A673 (cell line): ENCODE results near the gene AGAP1. TPM values are rescaled to one million over a fixed set of nuclear protein-coding genes. Genes with fewer than 3 reads are reported as not detected.

Experiments used
- BruUV-seq: library from RNA; stranded (reverse); fragments of 400-500 nt; replicated peaks from 2 replicates; lab custom pipeline; 2021; lab: Mats Ljungman, UMichigan
- CTCF ChIA-PET: fragments of 300-600 bp; sonication (Branson Sonifier 250); formaldehyde crosslinking; loops from one replicate; lab custom pipeline; 2022; ENCODE audit warnings: antibody characterized with exemption; lab: Charles Lee
- POLR2A ChIA-PET: fragments of 300-600 bp; sonication (Branson Sonifier 250); formaldehyde crosslinking; loops from one replicate; lab custom pipeline; 2022; ENCODE audit warnings: antibody characterized with exemption; ENCODE audit not compliant: low non-redundant PET; lab: Charles Lee
- DNase-seq: peaks from one replicate; pipeline ENCODE4 v3.0.0-alpha.2; 2015; ENCODE audit warnings: low spot score
- H3K27ac ChIP-seq: fragments of 200-600 bp; sonication (generic); 2 replicates; pipeline ENCODE4 v1.5.1; 2016; ENCODE audit warnings: mixed run types, low read depth, mild to moderate bottlenecking, mixed read lengths, antibody characterized with exemption, low read length; ENCODE audit not compliant: poor library complexity, severe bottlenecking
- H3K27me3 ChIP-seq: fragments of 200-600 bp; sonication (generic); replicated peaks from 2 replicates; pipeline ENCODE4 v1.6.1; 2017; ENCODE audit warnings: mixed run types, low read depth, mild to moderate bottlenecking, mixed read lengths, antibody characterized with exemption, low read length; ENCODE audit not compliant: insufficient read depth, poor library complexity
- H3K36me3 ChIP-seq: fragments of 200-600 bp; sonication (generic); 2 replicates; pipeline ENCODE4 v1.6.1; 2016; ENCODE audit warnings: mixed run types, mild to moderate bottlenecking, mixed read lengths, antibody characterized with exemption, low read length; ENCODE audit not compliant: insufficient read depth, poor library complexity, severe bottlenecking
- H3K4me1 ChIP-seq: fragments of 200-600 bp; sonication (generic); 2 replicates; pipeline ENCODE4 v1.6.1; 2017; ENCODE audit warnings: mixed run types, mild to moderate bottlenecking, mixed read lengths, antibody characterized with exemption, low read length; ENCODE audit not compliant: insufficient read depth, poor library complexity, severe bottlenecking
- H3K4me3 ChIP-seq: fragments of 200-600 bp; sonication (generic); 2 replicates; pipeline ENCODE4 v1.5.1; 2016; ENCODE audit warnings: low read depth, mixed run types, mild to moderate bottlenecking, mixed read lengths, low read length; ENCODE audit not compliant: poor library complexity, severe bottlenecking
- H3K9me3 ChIP-seq: fragments of 200-600 bp; sonication (generic); 2 replicates; pipeline ENCODE4 v1.6.1; 2016; ENCODE audit warnings: mixed run types, low read depth, mild to moderate bottlenecking, mixed read lengths, antibody characterized with exemption, low read length; ENCODE audit not compliant: poor library complexity, severe bottlenecking
- EZH2 ChIP-seq: fragments of 200-600 bp; sonication (generic); IDR thresholded peaks from 2 replicates; pipeline ENCODE4 v1.6.1; 2017; ENCODE audit warnings: borderline replicate concordance, low read depth, mild to moderate bottlenecking, mixed read lengths, antibody characterized with exemption, low read length; ENCODE audit not compliant: poor library complexity, severe bottlenecking
- intact Hi-C: fragments of 100-400 bp; cut with micrococcal nuclease; formaldehyde crosslinking; loops from one replicate; pipeline ENCODE4 v1.10.0; 2022; ENCODE audit not compliant: unreplicated experiment
- total RNA-seq: library from RNA; stranded (reverse); gene quantifications from 2 replicates; pipeline ENCODE4 v1.2.3, GENCODE V29; 2021
- TF ChIP-seq, protein P1 (sequence below): fragments of 300-800, 200-600 bp; sonication (generic); conservative IDR thresholded peaks from 2 replicates; pipeline ENCODE4 v1.5.1; 2017; ENCODE audit warnings: low read depth, mild to moderate bottlenecking, antibody characterized with exemption, low read length, moderate library complexity, mixed read lengths

The AGAP1 gene
- total RNA-seq, 1 experiment from 2014 or later, result 25.3 TPM

DNA sequence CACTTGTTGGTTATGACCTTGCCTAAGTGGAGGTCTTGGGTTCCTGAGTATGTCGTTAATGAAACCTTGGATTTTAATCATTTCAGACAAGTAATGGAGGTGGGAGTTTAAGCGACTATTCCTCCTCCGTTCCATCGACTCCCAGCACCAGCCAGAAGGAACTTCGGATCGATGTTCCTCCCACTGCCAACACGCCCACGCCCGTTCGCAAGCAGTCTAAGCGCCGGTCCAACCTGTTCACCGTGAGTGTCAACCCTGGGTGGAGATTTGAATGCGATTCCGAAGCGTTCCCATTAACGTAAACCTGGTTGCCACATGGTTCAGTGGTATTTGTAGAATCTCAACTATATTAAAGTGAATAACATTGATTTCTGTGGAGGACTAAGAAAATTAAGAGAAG is 305.4 kb downstream of the AGAP1 start:
- TF ChIP-seq, protein P1, sequence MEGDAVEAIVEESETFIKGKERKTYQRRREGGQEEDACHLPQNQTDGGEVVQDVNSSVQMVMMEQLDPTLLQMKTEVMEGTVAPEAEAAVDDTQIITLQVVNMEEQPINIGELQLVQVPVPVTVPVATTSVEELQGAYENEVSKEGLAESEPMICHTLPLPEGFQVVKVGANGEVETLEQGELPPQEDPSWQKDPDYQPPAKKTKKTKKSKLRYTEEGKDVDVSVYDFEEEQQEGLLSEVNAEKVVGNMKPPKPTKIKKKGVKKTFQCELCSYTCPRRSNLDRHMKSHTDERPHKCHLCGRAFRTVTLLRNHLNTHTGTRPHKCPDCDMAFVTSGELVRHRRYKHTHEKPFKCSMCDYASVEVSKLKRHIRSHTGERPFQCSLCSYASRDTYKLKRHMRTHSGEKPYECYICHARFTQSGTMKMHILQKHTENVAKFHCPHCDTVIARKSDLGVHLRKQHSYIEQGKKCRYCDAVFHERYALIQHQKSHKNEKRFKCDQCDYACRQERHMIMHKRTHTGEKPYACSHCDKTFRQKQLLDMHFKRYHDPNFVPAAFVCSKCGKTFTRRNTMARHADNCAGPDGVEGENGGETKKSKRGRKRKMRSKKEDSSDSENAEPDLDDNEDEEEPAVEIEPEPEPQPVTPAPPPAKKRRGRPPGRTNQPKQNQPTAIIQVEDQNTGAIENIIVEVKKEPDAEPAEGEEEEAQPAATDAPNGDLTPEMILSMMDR, result no peak
- TF ChIP-seq EZH2, result no peak
- no TSS peak for BruUV-seq
- Histone ChIP-seq H3K4me1 (no peaks in the 10 kb centered on the region), H3K36me3 (peaks cover 5% of the 10 kb centered on the region), H3K4me3 (no peak overlapping the region), H3K27me3 (no peaks in the 10 kb centered on the region), H3K27ac (no peak overlapping the region), H3K9me3 (no peaks in the 10 kb centered on the region)
- no peak for DNase-seq
- ChIA-PET POLR2A (no interaction called here), CTCF (no interaction called here)
- intact Hi-C loops, result no loop called here

DNA sequence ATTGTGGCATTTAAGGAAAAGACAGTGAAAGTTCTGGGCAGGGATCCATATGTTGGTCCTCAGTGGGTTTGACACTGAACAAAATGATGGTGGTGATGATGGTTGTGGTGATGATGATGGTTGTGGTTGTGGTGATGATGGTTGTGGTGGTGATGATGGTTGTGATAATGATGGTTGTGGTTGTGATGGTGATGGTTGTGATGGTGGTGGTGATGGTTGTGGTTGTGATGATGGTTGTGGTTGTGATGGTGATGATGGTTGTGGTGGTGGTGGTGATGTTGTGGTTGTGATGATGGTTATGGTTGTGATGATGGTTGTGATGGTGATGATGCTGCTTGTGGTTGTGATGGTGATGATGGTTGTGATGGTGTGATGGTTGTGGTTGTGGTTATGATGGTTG is 308.7 kb downstream of the AGAP1 start:
- no TSS peak for BruUV-seq
- H3K4me1 ChIP-seq, result no peaks in the 10 kb centered on the region
- H3K4me3 ChIP-seq, result no peak overlapping the region
- ChIA-PET CTCF (no interaction called here), POLR2A (no interaction called here)
- intact Hi-C loops, result no loop called here
- TF ChIP-seq, protein P1, result no peak
- TF ChIP-seq EZH2, result no peak
- H3K36me3 ChIP-seq, result peaks cover 5% of the 10 kb centered on the region
- no peaks in the 10 kb centered on the region for H3K9me3 ChIP-seq
- no peak overlapping the region for H3K27ac ChIP-seq
- no peak for DNase-seq
- H3K27me3 ChIP-seq, result no peaks in the 10 kb centered on the region

GRCh38 chr2:235803028-235803427 is 309.2 kb downstream of the AGAP1 start:
- BruUV-seq, result no TSS peak
- H3K27ac ChIP-seq, result no peak overlapping the region
- H3K9me3 ChIP-seq, result no peaks in the 10 kb centered on the region
- no peak for TF ChIP-seq EZH2
- TF ChIP-seq, protein P1, result peak; percentile 26; the same call in 1 of the 2 replicates
- H3K4me3 ChIP-seq, result no peak overlapping the region
- ChIA-PET CTCF (no interaction called here), POLR2A (no interaction called here)
- H3K36me3 ChIP-seq, result peaks cover 5% of the 10 kb centered on the region
- H3K4me1 ChIP-seq, result no peaks in the 10 kb centered on the region
- intact Hi-C loops, result no loop called here
- no peaks in the 10 kb centered on the region for H3K27me3 ChIP-seq
- no peak for DNase-seq
